SK-N-SH (cell line): ENCODE data around the gene AGXT. TPM values are rescaled to one million over a fixed set of nuclear protein-coding genes. Genes with fewer than 3 reads are reported as not detected.

Source experiments
- CTCF ChIA-PET: fragments of 300-600, 350-600 bp; formaldehyde crosslinking; extraction: SDS; loops from one replicate; lab custom pipeline; 2021; lab: Yijun Ruan, JAX
- POLR2A ChIA-PET: fragments of 350-600 bp; sonication (Branson Sonifier 250); formaldehyde crosslinking; extraction: SDS; loops from one replicate; lab custom pipeline; 2020; ENCODE audit warnings: antibody characterized with exemption, inconsistent platforms; lab: Yijun Ruan, JAX
- DNase-seq: peaks from one replicate; pipeline ENCODE4 v3.0.0; 2012
- H2AFZ ChIP-seq: fragments of 200-600 bp; sonication (generic); 2 replicates; pipeline ENCODE4 v1.8.1; 2016; ENCODE audit warnings: antibody characterized with exemption, mild to moderate bottlenecking, low read depth
- H3F3A ChIP-seq: fragments of 200-600 bp; sonication (generic); replicated peaks from 2 replicates; pipeline ENCODE3; 2016; ENCODE audit warnings: antibody characterized with exemption, mild to moderate bottlenecking; ENCODE audit not compliant: insufficient read depth
- H3K27ac ChIP-seq, 2 experiments: fragments of 200-500 bp in 1 of 2; fragments of 200-600 bp in 1 of 2; sonication (Bioruptor generic) in 1 of 2; sonication (generic), shearing (Covaris generic) in 1 of 2; 2 replicates each; pipeline versions ENCODE4 v1.5.1 to v1.6.1; 2014 to 2016; ENCODE audit warnings: low read depth in 2 of 2, inconsistent platforms in 1 of 2, low read length in 1 of 2, mild to moderate bottlenecking in 1 of 2, mixed read lengths in 1 of 2
- H3K27me3 ChIP-seq: fragments of 200-600 bp; sonication (generic), shearing (Covaris generic); 2 replicates; pipeline ENCODE4 v1.6.1; 2016; ENCODE audit warnings: mixed run types; ENCODE audit not compliant: insufficient read depth
- H3K36me3 ChIP-seq, 2 experiments: fragments of 200-500 bp in 1 of 2; fragments of 200-600 bp in 1 of 2; sonication (Bioruptor generic) in 1 of 2; sonication (generic) in 1 of 2; replicated peaks in 1 of 2; 2 replicates each; pipeline versions ENCODE3 to v1.5.1; 2014 to 2016; ENCODE audit warnings: low read length in 1 of 2, mild to moderate bottlenecking in 1 of 2; ENCODE audit not compliant: insufficient read depth in 2 of 2, control insufficient read depth in 1 of 2
- H3K4me1 ChIP-seq, 2 experiments: fragments of 200-500 bp in 1 of 2; fragments of 200-600 bp in 1 of 2; sonication (Bioruptor generic) in 1 of 2; sonication (generic), shearing (Covaris generic) in 1 of 2; 2 replicates each; pipeline versions ENCODE4 v1.5.1 to v1.6.1; 2014 to 2016; ENCODE audit warnings: low read depth in 1 of 2, low read length in 1 of 2, mixed run types in 1 of 2; ENCODE audit not compliant: insufficient read depth in 2 of 2, control insufficient read depth in 1 of 2
- H3K4me2 ChIP-seq: fragments of 200-600 bp; sonication (generic), shearing (Covaris generic); 2 replicates; pipeline ENCODE4 v1.6.1; 2017; ENCODE audit warnings: mixed run types
- H3K4me3 ChIP-seq, 2 experiments: fragments of 200-500 bp in 1 of 2; fragments of 200-600 bp in 1 of 2; sonication (Bioruptor generic) in 1 of 2; sonication (generic), shearing (Covaris generic) in 1 of 2; 2 replicates each; pipeline versions ENCODE4 v1.5.1 to v1.8.1; 2014 to 2016; ENCODE audit warnings: low read depth in 2 of 2, inconsistent platforms in 1 of 2, low read length in 1 of 2, mild to moderate bottlenecking in 1 of 2, mixed read lengths in 1 of 2, moderate library complexity in 1 of 2
- H3K79me2 ChIP-seq: fragments of 200-600 bp; sonication (generic); 2 replicates; pipeline ENCODE4 v1.8.1; 2017; ENCODE audit warnings: mild to moderate bottlenecking; ENCODE audit not compliant: insufficient read depth
- H3K9ac ChIP-seq: fragments of 200-600 bp; sonication (generic); 2 replicates; pipeline ENCODE4 v1.6.1; 2017; ENCODE audit warnings: mixed run types
- H3K9me2 ChIP-seq: fragments of 200-600 bp; sonication (generic); 2 replicates; pipeline ENCODE4 v1.6.1; 2017; ENCODE audit warnings: mixed run types
- H3K9me3 ChIP-seq: fragments of 200-600 bp; sonication (generic); 2 replicates; pipeline ENCODE4 v1.6.1; 2017; ENCODE audit warnings: mixed run types, mild to moderate bottlenecking, moderate library complexity
- H4K20me1 ChIP-seq: fragments of 200-600 bp; sonication (generic); 2 replicates; pipeline ENCODE4 v1.6.1; 2017; ENCODE audit warnings: mild to moderate bottlenecking, mixed run types; ENCODE audit not compliant: insufficient read depth
- CHD2 ChIP-seq: fragments of 150-350 bp; IDR thresholded peaks from 2 replicates; pipeline ENCODE4 v1.6.1; 2018; ENCODE audit warnings: low read length; ENCODE audit not compliant: partially characterized antibody
- EP300 ChIP-seq, 2 experiments: IDR thresholded peaks; 2 replicates each; pipeline versions ENCODE4 v1.4.0 to v1.6.1; 2012; ENCODE audit warnings: borderline replicate concordance in 1 of 2, low read depth in 1 of 2, low read length in 1 of 2
- EZH2phosphoT487 ChIP-seq: fragments of 200-600 bp; sonication (generic); IDR thresholded peaks from 2 replicates; pipeline ENCODE4 v1.6.1; 2017; ENCODE audit warnings: low read depth, mixed run types, mild to moderate bottlenecking, antibody characterized with exemption, moderate library complexity, borderline replicate concordance
- FOXM1 ChIP-seq: IDR thresholded peaks from 2 replicates; pipeline ENCODE4 v1.4.0; 2012; ENCODE audit warnings: low read depth, mild to moderate bottlenecking
- JUND ChIP-seq: IDR thresholded peaks from 2 replicates; pipeline ENCODE4 v1.4.0; 2012
- MEF2A ChIP-seq: IDR thresholded peaks from 2 replicates; pipeline ENCODE4 v1.4.0; 2012; ENCODE audit warnings: low read depth, borderline replicate concordance
- NRF1 ChIP-seq: IDR thresholded peaks from 2 replicates; pipeline ENCODE4 v1.6.1; 2012; ENCODE audit warnings: low read depth, mild to moderate bottlenecking, low read length
- POLR2AphosphoS5 ChIP-seq: IDR thresholded peaks from 2 replicates; pipeline ENCODE4 v1.6.1; 2012; ENCODE audit warnings: low read depth, low read length
- RAD21 ChIP-seq: IDR thresholded peaks from 2 replicates; pipeline ENCODE4 v1.6.1; 2012; ENCODE audit warnings: mild to moderate bottlenecking, low read length
- TAF1 ChIP-seq: IDR thresholded peaks from 2 replicates; pipeline ENCODE4 v1.6.1; 2012; ENCODE audit warnings: low read depth, mild to moderate bottlenecking, low read length, moderate library complexity, borderline replicate concordance
- YY1 ChIP-seq: IDR thresholded peaks from 2 replicates; pipeline ENCODE4 v1.4.0; 2012; ENCODE audit warnings: low read depth, mild to moderate bottlenecking
- WGBS: methylation state at CpG from one replicate; pipeline ENCODE4 v1.1.6; 2017; ENCODE audit warnings: low lambda C conversion rate; 5-methylcytosine and 5-hydroxymethylcytosine counted together
- polyA plus RNA-seq, 3 experiments: library from polyadenylated mRNA; depleted of rRNA; stranded (reverse); fragments of >200 nt; gene quantifications; 2 replicates each; pipeline ENCODE4 v1.2.3, GENCODE V29; 2012
- TF ChIP-seq, protein P1 (sequence below): fragments of 200-600 bp; sonication (generic); IDR thresholded peaks from 2 replicates; pipeline ENCODE4 v1.6.1; 2017; ENCODE audit warnings: antibody characterized with exemption, mild to moderate bottlenecking, moderate library complexity
- TF ChIP-seq, protein P2 (sequence below): IDR thresholded peaks from 2 replicates; pipeline ENCODE4 v1.4.0; 2012; ENCODE audit warnings: low read depth
- TF ChIP-seq, protein P3 (sequence below): IDR thresholded peaks from 2 replicates; pipeline ENCODE4; 2012
- TF ChIP-seq, protein P4 (sequence below): IDR thresholded peaks from 2 replicates; pipeline ENCODE4 v1.4.0; 2012; ENCODE audit warnings: low read depth, borderline replicate concordance
- TF ChIP-seq, protein P5 (sequence below): IDR thresholded peaks from 2 replicates; pipeline ENCODE4 v1.6.1; 2012; ENCODE audit warnings: mild to moderate bottlenecking, low read depth, low read length, moderate library complexity

The AGXT gene
- polyA plus RNA-seq, 1 of the 3 experiments (the other 2 are of a cell fraction), result not detected

DNA sequence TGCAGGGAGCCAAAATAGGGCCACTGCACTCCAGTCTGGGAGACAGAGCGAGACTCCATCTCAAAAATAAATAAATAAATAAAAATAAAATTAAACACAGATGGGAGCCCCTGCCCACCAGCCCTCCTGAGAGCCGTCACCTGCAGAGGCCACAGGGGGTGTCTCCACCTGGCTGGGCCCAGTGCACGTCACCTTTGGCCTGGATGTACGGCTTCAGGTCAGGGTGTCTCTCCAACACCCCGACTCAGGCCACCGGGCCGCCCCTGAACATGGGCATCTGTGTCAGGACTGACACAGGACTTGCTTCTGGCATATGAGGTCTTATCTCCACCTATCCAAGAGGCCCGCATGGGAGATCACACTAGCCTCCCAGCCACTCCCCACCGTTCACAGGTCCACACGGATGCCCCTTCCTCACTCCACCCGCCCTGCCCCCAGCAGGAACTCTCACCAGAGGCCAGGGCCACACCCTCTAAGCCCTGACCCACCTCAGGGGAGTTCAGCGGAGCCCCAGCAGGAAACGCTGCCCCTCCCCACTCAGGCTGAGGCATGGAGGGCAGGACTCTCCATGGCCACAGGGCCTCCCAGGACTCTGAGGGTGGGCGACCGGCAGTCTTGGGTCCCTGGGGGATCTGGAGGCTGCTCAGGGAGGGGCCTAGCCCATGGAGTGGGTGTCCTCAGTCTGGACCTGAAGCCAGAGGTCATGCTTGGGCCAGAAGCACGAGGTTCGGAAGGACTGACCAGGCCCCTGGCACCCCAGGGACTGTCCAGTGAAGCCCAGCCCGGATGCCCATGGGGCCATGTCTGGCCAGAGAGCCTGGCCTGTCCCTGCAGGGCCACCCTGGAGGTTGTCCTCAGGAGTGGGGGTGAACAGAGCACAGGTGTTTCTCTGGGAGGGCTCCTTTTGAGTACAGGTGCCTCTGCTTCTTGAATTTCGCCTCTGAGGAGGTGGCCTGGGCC is 35.9 kb downstream of the AGXT start:
- WGBS, result 59% methylated on average over 12 of the region's 19 CpGs
- H3K27me3 ChIP-seq, result peaks cover 5% of the 10 kb centered on the region; the same call in 1 of the 2 replicates
- H3K9me3 ChIP-seq, result no peaks in the 10 kb centered on the region
- no peak overlapping the region for H3K4me3 ChIP-seq
- H3K27ac ChIP-seq, result no peak overlapping the region
- H3K79me2 ChIP-seq, result no peaks in the 10 kb centered on the region
- no peaks in the 10 kb centered on the region for H3F3A ChIP-seq
- peaks cover 0 to 60% of the 10 kb centered on the region in 2 experiments; a peak in 1 of 4 replicates for H3K4me1 ChIP-seq
- H4K20me1 ChIP-seq, result no peaks in the 10 kb centered on the region
- H3K4me2 ChIP-seq, result no peak overlapping the region
- no peak for DNase-seq
- TF ChIP-seq MEF2A, result no peak
- TF ChIP-seq POLR2AphosphoS5, result no peak
- TF ChIP-seq, protein P1, sequence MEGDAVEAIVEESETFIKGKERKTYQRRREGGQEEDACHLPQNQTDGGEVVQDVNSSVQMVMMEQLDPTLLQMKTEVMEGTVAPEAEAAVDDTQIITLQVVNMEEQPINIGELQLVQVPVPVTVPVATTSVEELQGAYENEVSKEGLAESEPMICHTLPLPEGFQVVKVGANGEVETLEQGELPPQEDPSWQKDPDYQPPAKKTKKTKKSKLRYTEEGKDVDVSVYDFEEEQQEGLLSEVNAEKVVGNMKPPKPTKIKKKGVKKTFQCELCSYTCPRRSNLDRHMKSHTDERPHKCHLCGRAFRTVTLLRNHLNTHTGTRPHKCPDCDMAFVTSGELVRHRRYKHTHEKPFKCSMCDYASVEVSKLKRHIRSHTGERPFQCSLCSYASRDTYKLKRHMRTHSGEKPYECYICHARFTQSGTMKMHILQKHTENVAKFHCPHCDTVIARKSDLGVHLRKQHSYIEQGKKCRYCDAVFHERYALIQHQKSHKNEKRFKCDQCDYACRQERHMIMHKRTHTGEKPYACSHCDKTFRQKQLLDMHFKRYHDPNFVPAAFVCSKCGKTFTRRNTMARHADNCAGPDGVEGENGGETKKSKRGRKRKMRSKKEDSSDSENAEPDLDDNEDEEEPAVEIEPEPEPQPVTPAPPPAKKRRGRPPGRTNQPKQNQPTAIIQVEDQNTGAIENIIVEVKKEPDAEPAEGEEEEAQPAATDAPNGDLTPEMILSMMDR, result no peak
- no peak for TF ChIP-seq FOXM1
- no peak for TF ChIP-seq EZH2phosphoT487
- no peak for TF ChIP-seq CHD2
- TF ChIP-seq NRF1, result no peak
- no peak for TF ChIP-seq RAD21
- TF ChIP-seq TAF1, result no peak
- no peak for TF ChIP-seq EP300 (IDR thresholded peaks at IDR 0.05; ENCODE audit: borderline replicate concordance in 1 of 2, low read depth in 1 of 2, low read length in 1 of 2)
- no peak for TF ChIP-seq YY1
- no peak for TF ChIP-seq JUND
- TF ChIP-seq, protein P2, sequence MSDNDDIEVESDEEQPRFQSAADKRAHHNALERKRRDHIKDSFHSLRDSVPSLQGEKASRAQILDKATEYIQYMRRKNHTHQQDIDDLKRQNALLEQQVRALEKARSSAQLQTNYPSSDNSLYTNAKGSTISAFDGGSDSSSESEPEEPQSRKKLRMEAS, result no peak
- TF ChIP-seq, protein P3, sequence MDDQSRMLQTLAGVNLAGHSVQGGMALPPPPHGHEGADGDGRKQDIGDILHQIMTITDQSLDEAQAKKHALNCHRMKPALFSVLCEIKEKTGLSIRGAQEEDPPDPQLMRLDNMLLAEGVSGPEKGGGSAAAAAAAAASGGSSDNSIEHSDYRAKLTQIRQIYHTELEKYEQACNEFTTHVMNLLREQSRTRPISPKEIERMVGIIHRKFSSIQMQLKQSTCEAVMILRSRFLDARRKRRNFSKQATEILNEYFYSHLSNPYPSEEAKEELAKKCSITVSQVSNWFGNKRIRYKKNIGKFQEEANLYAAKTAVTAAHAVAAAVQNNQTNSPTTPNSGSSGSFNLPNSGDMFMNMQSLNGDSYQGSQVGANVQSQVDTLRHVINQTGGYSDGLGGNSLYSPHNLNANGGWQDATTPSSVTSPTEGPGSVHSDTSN, result no peak
- TF ChIP-seq, protein P4, sequence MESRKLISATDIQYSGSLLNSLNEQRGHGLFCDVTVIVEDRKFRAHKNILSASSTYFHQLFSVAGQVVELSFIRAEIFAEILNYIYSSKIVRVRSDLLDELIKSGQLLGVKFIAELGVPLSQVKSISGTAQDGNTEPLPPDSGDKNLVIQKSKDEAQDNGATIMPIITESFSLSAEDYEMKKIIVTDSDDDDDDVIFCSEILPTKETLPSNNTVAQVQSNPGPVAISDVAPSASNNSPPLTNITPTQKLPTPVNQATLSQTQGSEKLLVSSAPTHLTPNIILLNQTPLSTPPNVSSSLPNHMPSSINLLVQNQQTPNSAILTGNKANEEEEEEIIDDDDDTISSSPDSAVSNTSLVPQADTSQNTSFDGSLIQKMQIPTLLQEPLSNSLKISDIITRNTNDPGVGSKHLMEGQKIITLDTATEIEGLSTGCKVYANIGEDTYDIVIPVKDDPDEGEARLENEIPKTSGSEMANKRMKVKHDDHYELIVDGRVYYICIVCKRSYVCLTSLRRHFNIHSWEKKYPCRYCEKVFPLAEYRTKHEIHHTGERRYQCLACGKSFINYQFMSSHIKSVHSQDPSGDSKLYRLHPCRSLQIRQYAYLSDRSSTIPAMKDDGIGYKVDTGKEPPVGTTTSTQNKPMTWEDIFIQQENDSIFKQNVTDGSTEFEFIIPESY, result no peak
- TF ChIP-seq, protein P5, sequence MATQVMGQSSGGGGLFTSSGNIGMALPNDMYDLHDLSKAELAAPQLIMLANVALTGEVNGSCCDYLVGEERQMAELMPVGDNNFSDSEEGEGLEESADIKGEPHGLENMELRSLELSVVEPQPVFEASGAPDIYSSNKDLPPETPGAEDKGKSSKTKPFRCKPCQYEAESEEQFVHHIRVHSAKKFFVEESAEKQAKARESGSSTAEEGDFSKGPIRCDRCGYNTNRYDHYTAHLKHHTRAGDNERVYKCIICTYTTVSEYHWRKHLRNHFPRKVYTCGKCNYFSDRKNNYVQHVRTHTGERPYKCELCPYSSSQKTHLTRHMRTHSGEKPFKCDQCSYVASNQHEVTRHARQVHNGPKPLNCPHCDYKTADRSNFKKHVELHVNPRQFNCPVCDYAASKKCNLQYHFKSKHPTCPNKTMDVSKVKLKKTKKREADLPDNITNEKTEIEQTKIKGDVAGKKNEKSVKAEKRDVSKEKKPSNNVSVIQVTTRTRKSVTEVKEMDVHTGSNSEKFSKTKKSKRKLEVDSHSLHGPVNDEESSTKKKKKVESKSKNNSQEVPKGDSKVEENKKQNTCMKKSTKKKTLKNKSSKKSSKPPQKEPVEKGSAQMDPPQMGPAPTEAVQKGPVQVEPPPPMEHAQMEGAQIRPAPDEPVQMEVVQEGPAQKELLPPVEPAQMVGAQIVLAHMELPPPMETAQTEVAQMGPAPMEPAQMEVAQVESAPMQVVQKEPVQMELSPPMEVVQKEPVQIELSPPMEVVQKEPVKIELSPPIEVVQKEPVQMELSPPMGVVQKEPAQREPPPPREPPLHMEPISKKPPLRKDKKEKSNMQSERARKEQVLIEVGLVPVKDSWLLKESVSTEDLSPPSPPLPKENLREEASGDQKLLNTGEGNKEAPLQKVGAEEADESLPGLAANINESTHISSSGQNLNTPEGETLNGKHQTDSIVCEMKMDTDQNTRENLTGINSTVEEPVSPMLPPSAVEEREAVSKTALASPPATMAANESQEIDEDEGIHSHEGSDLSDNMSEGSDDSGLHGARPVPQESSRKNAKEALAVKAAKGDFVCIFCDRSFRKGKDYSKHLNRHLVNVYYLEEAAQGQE, result no peak
- TF ChIP-seq, all 33 proteins: peak for 0
- no peak overlapping the region for H2AFZ ChIP-seq
- H3K9me2 ChIP-seq, result no peaks in the 10 kb centered on the region
- ChIA-PET POLR2A (no interaction called here), CTCF (interaction anchor here (1.0 to 2.8 kb wide), 5 partner anchors 7 to 263 kb away, joined by 3 to 13 read pairs (median 4); no protein-coding TSS in a partner anchor)
- no peak overlapping the region for H3K9ac ChIP-seq
- no peaks in the 10 kb centered on the region for H3K36me3 ChIP-seq
